SW 1271 (cell line): ENCODE data around the gene RNU2-1.
"Not testable (repeated sequence)": the region's sequence is repeated elsewhere in the genome, so short reads cannot be mapped to it uniquely, and the experiment has no call there.

Source experiments
- DNase-seq, 2 experiments: peaks; one replicate each; lab custom pipeline; 2025; lab: John Stamatoyannopoulos, UW

Gene RNU2-1

DNA sequence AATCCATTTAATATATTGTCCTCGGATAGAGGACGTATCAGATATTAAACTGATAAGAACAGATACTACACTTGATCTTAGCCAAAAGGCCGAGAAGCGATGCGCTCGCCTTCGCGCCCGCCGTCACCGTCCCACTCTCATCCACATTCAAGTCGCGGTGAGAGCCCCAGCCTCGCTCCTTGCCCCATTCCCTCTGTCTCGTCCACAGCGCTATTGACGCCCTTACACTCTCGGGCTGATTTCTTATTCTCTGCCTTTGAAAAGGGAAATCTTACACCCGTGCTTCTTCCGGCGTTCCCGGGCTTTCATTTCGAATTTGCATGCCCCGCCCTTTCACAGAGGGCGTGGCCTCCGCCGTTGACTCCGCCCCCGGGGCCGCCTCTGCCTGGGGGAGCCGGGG lies at the start of gene RNU2-1:
RNU2-1 (minus strand) TSS at position 101 of the 400 bp plus-strand sequence.
- DNase-seq = not testable (repeated sequence)

DNA sequence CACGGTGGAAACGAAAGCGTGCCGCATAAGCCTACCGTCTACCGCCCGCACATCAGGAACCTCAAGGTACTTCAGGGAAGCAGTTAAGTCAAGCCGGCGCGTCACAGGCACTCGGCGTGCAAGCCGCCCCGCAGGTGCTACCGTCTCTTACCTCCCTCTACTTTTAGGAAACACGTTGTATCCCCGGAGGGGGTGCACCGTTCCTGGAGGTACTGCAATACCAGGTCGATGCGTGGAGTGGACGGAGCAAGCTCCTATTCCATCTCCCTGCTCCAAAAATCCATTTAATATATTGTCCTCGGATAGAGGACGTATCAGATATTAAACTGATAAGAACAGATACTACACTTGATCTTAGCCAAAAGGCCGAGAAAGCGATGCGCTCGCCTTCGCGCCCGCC lies 39.1 kb upstream of the RNU2-1 start:
- DNase-seq = not testable (repeated sequence)

DNA sequence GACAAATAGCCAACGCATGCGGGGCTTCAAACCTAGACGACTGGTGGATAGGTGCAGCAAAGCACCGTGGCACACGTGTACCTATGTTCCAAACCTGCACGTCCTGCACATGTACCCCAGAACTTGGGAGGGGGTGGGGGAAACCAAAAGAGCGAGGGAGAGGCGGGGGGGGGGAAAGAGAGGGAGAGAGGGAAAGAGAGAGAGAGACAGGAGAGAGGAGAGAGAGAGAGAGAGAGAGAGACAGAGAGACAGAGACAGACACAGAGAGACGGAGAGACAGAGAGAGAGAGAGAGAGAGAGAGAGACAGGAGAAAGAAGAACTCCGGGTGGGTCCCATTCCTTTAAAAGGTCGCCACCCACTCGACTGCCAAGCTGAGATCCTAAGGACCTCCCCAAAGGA lies 38.7 kb upstream of the RNU2-1 start:
- not testable (repeated sequence) for DNase-seq

- DNase-seq = not testable (repeated sequence)
Measured at GRCh38 chr17:43270552-43271504, 37.1 kb upstream of the RNU2-1 start.

GRCh38 chr17:43246456-43246855 lies 12.7 kb upstream of the RNU2-1 start:
- DNase-seq = not testable (repeated sequence)

DNA sequence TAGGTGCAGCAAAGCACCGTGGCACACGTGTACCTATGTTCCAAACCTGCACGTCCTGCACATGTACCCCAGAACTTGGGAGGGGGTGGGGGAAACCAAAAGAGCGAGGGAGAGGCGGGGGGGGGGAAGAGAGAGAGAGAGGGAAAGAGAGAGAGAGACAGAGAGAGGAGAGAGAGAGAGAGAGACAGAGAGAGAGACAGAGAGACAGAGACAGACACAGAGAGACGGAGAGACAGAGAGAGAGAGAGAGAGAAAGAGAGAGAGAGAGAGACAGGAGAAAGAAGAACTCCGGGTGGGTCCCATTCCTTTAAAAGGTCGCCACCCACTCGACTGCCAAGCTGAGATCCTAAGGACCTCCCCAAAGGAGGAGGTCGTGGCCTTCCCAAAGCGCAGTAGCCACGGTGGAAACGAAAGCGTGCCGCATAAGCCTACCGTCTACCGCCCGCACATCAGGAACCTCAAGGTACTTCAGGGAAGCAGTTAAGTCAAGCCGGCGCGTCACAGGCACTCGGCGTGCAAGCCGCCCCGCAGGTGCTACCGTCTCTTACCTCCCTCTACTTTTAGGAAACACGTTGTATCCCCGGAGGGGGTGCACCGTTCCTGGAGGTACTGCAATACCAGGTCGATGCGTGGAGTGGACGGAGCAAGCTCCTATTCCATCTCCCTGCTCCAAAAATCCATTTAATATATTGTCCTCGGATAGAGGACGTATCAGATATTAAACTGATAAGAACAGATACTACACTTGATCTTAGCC lies 7.0 kb upstream of the RNU2-1 start:
- DNase-seq = not testable (repeated sequence)

- not testable (repeated sequence) for DNase-seq
Measured at GRCh38 chr17:43239597-43239996, 5.8 kb upstream of the RNU2-1 start.

DNA sequence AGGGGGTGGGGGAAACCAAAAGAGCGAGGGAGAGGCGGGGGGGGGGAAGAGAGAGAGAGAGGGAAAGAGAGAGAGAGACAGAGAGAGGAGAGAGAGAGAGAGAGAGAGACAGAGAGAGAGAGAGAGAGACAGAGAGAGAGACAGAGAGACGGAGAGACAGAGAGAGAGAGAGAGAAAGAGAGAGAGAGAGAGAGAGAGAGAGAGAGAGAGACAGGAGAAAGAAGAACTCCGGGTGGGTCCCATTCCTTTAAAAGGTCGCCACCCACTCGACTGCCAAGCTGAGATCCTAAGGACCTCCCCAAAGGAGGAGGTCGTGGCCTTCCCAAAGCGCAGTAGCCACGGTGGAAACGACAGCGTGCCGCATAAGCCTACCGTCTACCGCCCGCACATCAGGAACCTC lies 514 bp downstream of the RNU2-1 start:
- not testable (repeated sequence) for DNase-seq

- not testable (repeated sequence) for DNase-seq
Measured at GRCh38 chr17:43232021-43232699, 1.6 kb downstream of the RNU2-1 start.

DNA sequence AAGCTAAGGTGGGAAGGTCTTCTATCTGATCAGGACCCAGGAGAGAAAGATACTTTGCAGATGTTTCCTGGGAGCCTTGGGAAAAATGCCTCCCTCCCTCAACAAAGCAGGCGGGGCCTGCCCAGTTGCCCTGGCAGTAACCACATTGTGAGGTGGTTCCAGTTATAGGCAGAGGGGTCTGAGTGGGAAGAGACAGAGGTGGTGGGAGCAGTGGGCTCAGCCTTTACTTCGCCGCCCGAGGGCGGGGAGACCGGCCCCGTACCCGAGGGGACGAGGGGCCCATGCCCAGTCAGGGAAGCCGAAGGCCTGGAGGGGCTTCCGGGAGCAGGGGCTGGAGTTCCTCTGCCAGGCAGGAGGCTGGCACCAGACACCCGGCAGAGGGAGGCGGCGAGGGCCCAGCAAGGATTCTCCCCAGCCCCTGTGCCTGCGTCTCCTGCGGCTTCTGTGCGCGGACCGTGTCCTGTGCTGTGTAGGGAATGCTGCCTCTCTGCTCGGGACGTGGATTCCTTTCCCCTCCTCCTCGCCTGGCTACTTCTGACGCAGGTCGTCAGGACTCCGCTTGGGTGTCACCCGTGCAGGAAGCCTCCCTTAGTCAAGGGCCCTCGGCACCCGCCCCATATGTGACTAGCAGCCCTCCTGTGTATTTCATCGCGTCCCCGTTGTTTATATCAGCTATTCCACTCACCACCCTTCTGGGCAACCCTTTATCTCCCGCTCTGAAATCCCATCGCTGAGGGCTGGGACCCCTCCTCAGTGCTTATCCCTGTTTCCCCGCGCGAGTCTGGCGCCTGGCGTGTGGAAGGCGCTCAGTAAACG lies 2.4 kb downstream of the RNU2-1 start:
- not testable (repeated sequence) for DNase-seq

GRCh38 chr17:43228020-43228782 lies 5.6 kb downstream of the RNU2-1 start, which contains the start of gene CCDC200:
TSS of gene CCDC200 (minus strand) at chr17:43228623. CDS start at chr17:43228554, 69 bp downstream.
- DNase-seq = not testable (repeated sequence)

DNA sequence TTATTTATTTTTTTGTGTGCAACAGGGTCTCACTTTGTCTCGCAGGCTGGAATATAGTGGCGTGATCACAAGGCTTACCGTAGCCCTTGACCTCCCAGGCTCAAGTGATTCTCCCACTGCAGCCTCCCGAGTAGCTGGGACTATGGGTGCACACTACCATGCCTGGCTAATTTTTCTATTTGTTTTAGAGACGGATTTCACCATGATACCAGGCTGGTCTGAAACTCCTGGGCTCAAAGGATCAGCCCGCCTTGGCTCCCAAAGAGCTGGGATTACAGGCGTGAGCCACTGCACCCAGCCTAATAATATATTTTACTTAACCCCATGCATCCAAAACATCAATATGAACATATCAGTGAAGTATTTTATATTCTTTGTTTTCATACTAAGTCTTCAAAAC lies 7.4 kb downstream of the RNU2-1 start:
- DNase-seq = no peak

- no peak for DNase-seq
Measured at GRCh38 chr17:43224146-43224705, 9.6 kb downstream of the RNU2-1 start.

DNA sequence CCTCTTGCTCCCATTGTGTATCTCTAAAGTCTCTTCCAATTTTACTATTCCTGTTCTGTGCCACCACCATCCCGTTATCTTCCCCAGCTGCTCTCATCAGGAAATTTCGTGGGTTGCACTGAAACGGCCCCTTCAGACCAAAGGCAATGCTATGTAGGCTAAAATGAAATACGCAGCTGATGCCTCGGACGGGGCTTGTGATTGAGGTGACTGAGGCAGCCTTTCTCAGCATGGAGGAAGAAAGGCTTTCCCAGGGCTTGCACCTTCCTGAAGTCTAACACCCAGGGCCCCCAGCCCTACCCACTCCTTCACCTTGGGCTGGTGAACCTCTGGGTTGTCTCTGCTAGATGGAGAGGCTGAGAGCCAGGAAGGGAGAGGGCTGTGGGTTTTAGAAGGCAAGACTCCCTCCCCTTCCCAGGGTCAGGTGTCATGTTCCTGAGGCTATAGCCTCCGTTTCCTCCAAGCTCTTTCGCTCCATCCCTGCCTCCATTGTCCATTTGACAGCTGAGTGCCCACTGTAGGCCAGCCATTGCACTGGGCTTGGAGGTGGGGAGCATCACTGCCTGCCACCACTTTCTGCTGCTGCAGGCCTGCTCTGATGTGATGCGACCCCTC lies 13.2 kb downstream of the RNU2-1 start:
- DNase-seq = no peak

DNA sequence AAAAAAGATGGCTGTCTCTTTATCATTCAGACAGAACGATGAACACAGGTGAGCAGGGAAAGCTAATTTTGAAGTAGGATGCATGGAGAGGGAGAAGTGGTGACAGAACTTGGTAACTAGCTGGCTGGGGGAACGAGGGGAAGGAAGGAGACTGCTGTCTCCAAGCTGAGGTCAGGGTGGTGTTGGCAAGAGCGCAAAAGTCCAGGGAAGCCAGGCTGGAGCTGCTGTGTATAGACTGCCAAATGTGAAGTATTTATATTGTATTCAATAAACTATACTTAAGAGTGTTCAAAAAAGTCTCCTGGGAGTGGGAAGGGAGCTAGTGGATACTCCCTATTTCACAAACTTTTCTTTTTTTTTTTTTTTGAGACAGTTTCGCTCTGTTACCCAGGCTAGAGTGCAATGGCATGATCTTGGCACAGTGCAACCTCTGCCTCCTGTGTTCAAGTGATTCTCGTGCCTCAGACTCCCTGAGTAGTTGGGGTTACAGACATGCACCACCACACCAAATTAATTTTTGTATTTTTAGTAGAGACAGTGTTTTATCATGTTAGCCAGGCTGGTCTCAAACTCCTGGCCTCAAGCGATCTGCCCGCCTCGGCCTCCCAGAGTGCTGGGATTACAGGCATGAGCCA lies 13.9 kb downstream of the RNU2-1 start:
- DNase-seq = no peak

DNA sequence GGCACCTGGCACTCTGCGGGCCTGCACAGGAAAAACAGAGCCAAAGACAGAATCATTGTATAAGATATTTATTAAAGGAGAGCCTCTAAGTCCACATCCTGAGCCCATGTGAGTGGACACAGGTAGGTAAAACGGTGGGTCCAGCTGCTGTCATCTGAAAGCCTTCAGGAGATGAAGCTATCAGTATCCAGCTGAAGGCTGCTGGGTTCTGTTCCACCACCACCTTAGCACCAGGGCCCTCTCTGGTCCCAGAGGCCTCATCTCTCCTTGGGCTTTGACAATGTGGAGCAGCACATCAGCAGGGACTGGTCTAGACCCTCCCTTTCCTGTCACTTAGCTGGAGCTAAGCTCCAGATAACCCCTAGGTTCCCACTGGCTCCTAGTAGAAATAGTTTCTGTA lies 14.8 kb downstream of the RNU2-1 start:
- DNase-seq = no peak

GRCh38 chr17:43217614-43218087 lies 16.1 kb downstream of the RNU2-1 start:
- no peak for DNase-seq

DNA sequence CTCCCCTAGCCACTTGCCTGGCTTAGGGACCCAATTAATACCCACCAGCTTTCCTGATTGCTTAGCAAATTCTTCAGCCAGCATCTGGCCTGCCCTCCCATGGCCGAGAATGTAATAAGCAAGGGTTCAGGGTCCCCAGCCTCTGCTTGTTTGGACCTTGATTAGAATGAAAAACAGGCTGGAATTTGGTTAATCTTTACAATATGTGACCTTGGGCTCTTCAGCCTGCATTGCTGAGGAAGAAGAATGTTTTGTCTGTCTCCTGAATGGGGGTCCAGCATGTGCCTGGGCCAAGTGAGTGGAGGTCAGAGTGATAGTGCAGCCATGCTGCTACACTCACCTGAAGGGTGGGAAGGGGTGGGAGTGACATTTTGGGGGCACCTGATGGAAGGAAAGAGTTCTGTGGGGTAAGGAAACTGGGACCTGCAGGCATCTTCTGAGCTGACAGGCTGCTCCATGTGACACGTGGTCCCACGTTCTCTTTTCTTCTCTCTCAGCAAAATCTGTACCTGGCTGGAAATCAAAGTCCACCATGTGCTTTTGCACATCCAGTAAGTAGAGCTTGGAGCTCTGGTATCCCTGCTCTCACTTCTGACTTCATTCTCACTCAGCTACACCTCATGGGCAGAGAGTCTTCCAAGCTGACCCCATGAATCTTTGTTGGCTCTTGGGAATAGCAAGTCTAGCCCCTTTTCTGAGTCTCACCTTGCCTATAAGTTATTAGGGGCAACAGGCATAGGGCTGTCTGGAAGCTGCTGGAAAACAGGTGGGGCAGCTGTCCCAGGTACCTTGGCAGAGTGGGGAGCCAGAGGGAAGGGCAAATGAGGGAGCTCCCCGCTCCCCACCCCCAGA lies 16.8 kb downstream of the RNU2-1 start:
- DNase-seq = no peak
